ENCODE data around the gene SPACDR. TPM values are rescaled to one million over a fixed set of nuclear protein-coding genes. Genes with fewer than 3 reads are reported as not detected.
"Not testable (repeated sequence)": the region's sequence is repeated elsewhere in the genome, so short reads cannot be mapped to it uniquely, and the experiment has no call there.

SPACDR gene
- total RNA-seq, 1 donor, result 0.27 TPM

GRCh38 chr7:100467638-100468373, 3.7 kb upstream of the SPACDR start:
- no peak for DNase-seq (ENCODE audit: low read depth in 2 of 3, low spot score in 2 of 3)

- no peak for DNase-seq (ENCODE audit: low read depth in 2 of 3, low spot score in 2 of 3)
Measured at GRCh38 chr7:100466653-100467605, 2.9 kb upstream of the SPACDR start.

GRCh38 chr7:100465702-100466311, 1.7 kb upstream of the SPACDR start:
- peak in 2 of 3 donors; percentile 76 to 78 for DNase-seq (ENCODE audit: low read depth in 2 of 3, low spot score in 2 of 3)

- DNase-seq (ENCODE audit: low read depth in 2 of 3, low spot score in 2 of 3), result no peak
Measured at GRCh38 chr7:100465299-100465698, 1.2 kb upstream of the SPACDR start.

- no peak for DNase-seq (ENCODE audit: low read depth in 2 of 3, low spot score in 2 of 3)
Measured at GRCh38 chr7:100464791-100465190, 731 bp upstream of the SPACDR start.

GRCh38 chr7:100457033-100457432, 7.0 kb downstream of the SPACDR start:
- DNase-seq (ENCODE audit: low read depth in 2 of 3, low spot score in 2 of 3), result no peak

- no peak for DNase-seq (ENCODE audit: low read depth in 2 of 3, low spot score in 2 of 3)
Measured at GRCh38 chr7:100456562-100456961, 7.5 kb downstream of the SPACDR start.

GRCh38 chr7:100455206-100455605, 8.9 kb downstream of the SPACDR start:
- DNase-seq (ENCODE audit: low read depth in 2 of 3, low spot score in 2 of 3), result no peak

- DNase-seq (ENCODE audit: low read depth in 2 of 3, low spot score in 2 of 3), result not testable (repeated sequence)
Measured at GRCh38 chr7:100453854-100454253, 10.2 kb downstream of the SPACDR start.

GRCh38 chr7:100452513-100452912, 11.5 kb downstream of the SPACDR start:
- DNase-seq (ENCODE audit: low read depth in 2 of 3, low spot score in 2 of 3), result no peak

GRCh38 chr7:100449190-100449795, 14.8 kb downstream of the SPACDR start:
- DNase-seq (ENCODE audit: low read depth in 2 of 3, low spot score in 2 of 3), result no peak

- not testable (repeated sequence) for DNase-seq (ENCODE audit: low read depth in 2 of 3, low spot score in 2 of 3)
Measured at GRCh38 chr7:100447363-100447762, 16.7 kb downstream of the SPACDR start.

- DNase-seq (ENCODE audit: low read depth in 2 of 3, low spot score in 2 of 3), result no peak
Measured at GRCh38 chr7:100446040-100446439, 18.0 kb downstream of the SPACDR start.

- peak in 1 of 3 donors; percentile 41 for DNase-seq (ENCODE audit: low read depth in 2 of 3, low spot score in 2 of 3)
Measured at GRCh38 chr7:100444311-100445278, 19.5 kb downstream of the SPACDR start.

GRCh38 chr7:100443096-100443840, 20.8 kb downstream of the SPACDR start:
- no peak for DNase-seq (ENCODE audit: low read depth in 2 of 3, low spot score in 2 of 3)

- DNase-seq (ENCODE audit: low read depth in 2 of 3, low spot score in 2 of 3), result no peak
Measured at GRCh38 chr7:100441641-100442535, 22.2 kb downstream of the SPACDR start.

GRCh38 chr7:100439244-100439643, 24.8 kb downstream of the SPACDR start:
- not testable (repeated sequence) for DNase-seq (ENCODE audit: low read depth in 2 of 3, low spot score in 2 of 3)

- not testable (repeated sequence) for DNase-seq (ENCODE audit: low read depth in 2 of 3, low spot score in 2 of 3)
Measured at GRCh38 chr7:100438731-100439130, 25.3 kb downstream of the SPACDR start.
